Measurements from ENCODE around the gene MYO1D. TPM values are rescaled to one million over a fixed set of nuclear protein-coding genes. Genes with fewer than 3 reads are reported as not detected.

MYO1D gene
- total and polyA plus RNA-seq, 2 of the 13 experiments (the other 11 are each of a cell fraction or from before 2014, with no cell fraction given): 13.2 to 17.3 TPM

DNA sequence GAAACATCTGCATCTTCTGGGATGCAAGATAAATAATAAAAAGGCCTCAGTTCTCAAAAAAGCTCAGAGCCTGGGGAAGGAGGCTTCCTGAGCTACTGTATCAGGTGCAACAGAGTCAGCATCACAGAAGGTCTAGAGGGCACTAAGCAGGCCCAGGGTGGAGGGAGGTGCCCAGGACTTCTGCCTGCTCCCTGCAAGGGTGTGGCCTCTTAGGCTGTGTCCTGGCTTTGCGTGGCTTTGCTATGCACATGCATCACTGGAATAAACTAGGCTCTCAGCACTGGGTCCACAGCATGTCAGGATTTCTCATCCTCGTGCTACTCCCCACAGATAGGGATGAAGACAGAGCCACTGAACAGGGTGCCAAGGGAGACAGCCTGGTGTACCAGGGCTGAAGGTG, 364.6 kb downstream of the MYO1D start:
- CTCF ChIA-PET (ENCODE audit: low intra/inter-chr PET ratio, low total read pairs): no interaction called here
- WGBS (ENCODE audit: low lambda C conversion rate): 100% methylated on average over 2 of the region's 2 CpGs
- no peak for ATAC-seq

DNA sequence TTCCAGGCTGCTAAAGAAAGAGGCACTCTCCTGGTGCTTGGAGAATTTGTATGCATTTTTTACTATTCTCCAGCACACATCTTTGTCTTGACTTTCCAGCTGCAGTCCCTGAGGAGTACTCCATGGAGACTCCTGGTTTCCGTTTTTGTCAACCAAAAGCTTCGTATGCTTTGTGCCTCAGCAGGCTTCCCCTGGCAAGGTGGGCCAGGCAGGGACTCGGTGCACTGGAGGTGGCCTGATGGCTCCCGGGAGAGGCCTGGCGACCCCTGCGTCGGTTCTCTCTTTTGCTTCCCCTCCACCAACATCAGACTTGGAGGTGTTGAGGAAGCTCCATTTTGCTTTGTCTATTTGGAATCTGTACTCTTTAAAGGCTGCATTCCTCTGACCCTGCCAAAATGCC, 366.5 kb downstream of the MYO1D start:
- intact Hi-C loops (cut with micrococcal nuclease; ENCODE audit: unreplicated experiment) (no loop called here), in situ Hi-C loops (cut with HindIII; ENCODE audit: extremely low pct_ligation_motif_present, low pct_unique_long_range_greater_than_20kb) (no loop called here)
- Histone ChIP-seq H3K79me2 (ENCODE audit: insufficient read depth, low read length) (no peaks in the 10 kb centered on the region), H3K4me1 (ENCODE audit: insufficient read depth, low read length) (peaks cover 11% of the 10 kb centered on the region), H2AFZ (ENCODE audit: low read length) (no peak overlapping the region), H3K9me3 (ENCODE audit: low read length) (no peaks in the 10 kb centered on the region), H3K36me3 (replicated peaks in 1 of 2; ENCODE audit: control insufficient read depth in 1 of 2, insufficient read depth in 2 of 2, low read length in 2 of 2) (no peaks in the 10 kb centered on the region), H4K20me1 (ENCODE audit: insufficient read depth, low read length) (no peaks in the 10 kb centered on the region), H3K9ac (ENCODE audit: insufficient read depth, low read depth, low read length) (no peak overlapping the region), H3K27ac (ENCODE audit: extremely low read length, insufficient read depth, low read length) (no peak overlapping the region), H3K27me3 (ENCODE audit: control insufficient read depth in 1 of 2, insufficient read depth in 2 of 2, low read length in 2 of 2) (no peaks in the 10 kb centered on the region), H3K4me2 (ENCODE audit: low read depth, low read length) (no peak overlapping the region), H3K4me3 (replicated peaks in 1 of 3; ENCODE audit: insufficient read depth in 1 of 3, low read depth in 2 of 3, low read length in 3 of 3) (no peak overlapping the region)
- no peak for FAIRE-seq
- no peak for DNase-seq (ENCODE audit: low spot score)
- ChIA-PET POLR2A (no interaction called here), CTCF (ENCODE audit: low intra/inter-chr PET ratio, low total read pairs) (no interaction called here)
- no TSS peak for BruUV-seq (replicated peaks)
- no peak for ATAC-seq
- WGBS (ENCODE audit: low lambda C conversion rate): 65% methylated on average over 7 of the region's 7 CpGs
- TF ChIP-seq, protein P1, sequence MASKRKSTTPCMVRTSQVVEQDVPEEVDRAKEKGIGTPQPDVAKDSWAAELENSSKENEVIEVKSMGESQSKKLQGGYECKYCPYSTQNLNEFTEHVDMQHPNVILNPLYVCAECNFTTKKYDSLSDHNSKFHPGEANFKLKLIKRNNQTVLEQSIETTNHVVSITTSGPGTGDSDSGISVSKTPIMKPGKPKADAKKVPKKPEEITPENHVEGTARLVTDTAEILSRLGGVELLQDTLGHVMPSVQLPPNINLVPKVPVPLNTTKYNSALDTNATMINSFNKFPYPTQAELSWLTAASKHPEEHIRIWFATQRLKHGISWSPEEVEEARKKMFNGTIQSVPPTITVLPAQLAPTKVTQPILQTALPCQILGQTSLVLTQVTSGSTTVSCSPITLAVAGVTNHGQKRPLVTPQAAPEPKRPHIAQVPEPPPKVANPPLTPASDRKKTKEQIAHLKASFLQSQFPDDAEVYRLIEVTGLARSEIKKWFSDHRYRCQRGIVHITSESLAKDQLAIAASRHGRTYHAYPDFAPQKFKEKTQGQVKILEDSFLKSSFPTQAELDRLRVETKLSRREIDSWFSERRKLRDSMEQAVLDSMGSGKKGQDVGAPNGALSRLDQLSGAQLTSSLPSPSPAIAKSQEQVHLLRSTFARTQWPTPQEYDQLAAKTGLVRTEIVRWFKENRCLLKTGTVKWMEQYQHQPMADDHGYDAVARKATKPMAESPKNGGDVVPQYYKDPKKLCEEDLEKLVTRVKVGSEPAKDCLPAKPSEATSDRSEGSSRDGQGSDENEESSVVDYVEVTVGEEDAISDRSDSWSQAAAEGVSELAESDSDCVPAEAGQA (IDR thresholded peaks at IDR 0.05; ENCODE audit: low read depth): no peak
- TF ChIP-seq, protein P1 (CRISPR knock-in tag; IDR thresholded peaks at IDR 0.05; ENCODE audit: borderline replicate concordance): no peak
- TF ChIP-seq NR2F2 (IDR thresholded peaks at IDR 0.05; ENCODE audit: borderline replicate concordance, low read depth): no peak
- no peak for TF ChIP-seq ZNF781 (CRISPR knock-in tag; IDR thresholded peaks at IDR 0.05; ENCODE audit: borderline replicate concordance, not compliant biosample characterization)

More for the DNA sequence above, 364.6 kb downstream of the MYO1D start:
- Histone ChIP-seq H3K36me3 (replicated peaks in 1 of 2; ENCODE audit: control insufficient read depth in 1 of 2, insufficient read depth in 2 of 2, low read length in 2 of 2) (no peaks in the 10 kb centered on the region), H3K4me3 (replicated peaks in 1 of 3; ENCODE audit: insufficient read depth in 1 of 3, low read depth in 2 of 3, low read length in 3 of 3) (no peak overlapping the region), H2AFZ (ENCODE audit: low read length) (no peak overlapping the region), H3K27me3 (ENCODE audit: control insufficient read depth in 1 of 2, insufficient read depth in 2 of 2, low read length in 2 of 2) (no peaks in the 10 kb centered on the region; a peak in 1 of 5 replicates), H3K4me2 (ENCODE audit: low read depth, low read length) (no peak overlapping the region), H3K4me1 (ENCODE audit: insufficient read depth, low read length) (peaks cover 13% of the 10 kb centered on the region), H4K20me1 (ENCODE audit: insufficient read depth, low read length) (no peaks in the 10 kb centered on the region), H3K9ac (ENCODE audit: insufficient read depth, low read depth, low read length) (no peak overlapping the region), H3K79me2 (ENCODE audit: insufficient read depth, low read length) (no peaks in the 10 kb centered on the region), H3K9me3 (ENCODE audit: low read length) (no peaks in the 10 kb centered on the region), H3K27ac (ENCODE audit: extremely low read length, insufficient read depth, low read length) (no peak overlapping the region)
- BruUV-seq (replicated peaks): no TSS peak
- no peak for FAIRE-seq
- in situ Hi-C loops (cut with HindIII; ENCODE audit: extremely low pct_ligation_motif_present, low pct_unique_long_range_greater_than_20kb): no loop called here
- TF ChIP-seq MXD4 (CRISPR knock-in tag; IDR thresholded peaks at IDR 0.05): no peak
- no peak for TF ChIP-seq FOSL1 (CRISPR knock-in tag; IDR thresholded peaks at IDR 0.05; ENCODE audit: borderline replicate concordance)
- TF ChIP-seq ETV6 (CRISPR knock-in tag; conservative IDR thresholded peaks at IDR 0.05): no peak
- no peak for TF ChIP-seq FOXK2 (IDR thresholded peaks at IDR 0.05)
- no peak for TF ChIP-seq FOXA3 (CRISPR knock-in tag; IDR thresholded peaks at IDR 0.05)
- no peak for TF ChIP-seq ZNF431 (CRISPR knock-in tag; IDR thresholded peaks at IDR 0.05; ENCODE audit: borderline replicate concordance, low read depth)
- TF ChIP-seq, protein P2, sequence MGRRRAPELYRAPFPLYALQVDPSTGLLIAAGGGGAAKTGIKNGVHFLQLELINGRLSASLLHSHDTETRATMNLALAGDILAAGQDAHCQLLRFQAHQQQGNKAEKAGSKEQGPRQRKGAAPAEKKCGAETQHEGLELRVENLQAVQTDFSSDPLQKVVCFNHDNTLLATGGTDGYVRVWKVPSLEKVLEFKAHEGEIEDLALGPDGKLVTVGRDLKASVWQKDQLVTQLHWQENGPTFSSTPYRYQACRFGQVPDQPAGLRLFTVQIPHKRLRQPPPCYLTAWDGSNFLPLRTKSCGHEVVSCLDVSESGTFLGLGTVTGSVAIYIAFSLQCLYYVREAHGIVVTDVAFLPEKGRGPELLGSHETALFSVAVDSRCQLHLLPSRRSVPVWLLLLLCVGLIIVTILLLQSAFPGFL (CRISPR knock-in tag; IDR thresholded peaks at IDR 0.05): no peak
- TF ChIP-seq FLYWCH1 (CRISPR knock-in tag; IDR thresholded peaks at IDR 0.05): no peak
- TF ChIP-seq, protein P3, sequence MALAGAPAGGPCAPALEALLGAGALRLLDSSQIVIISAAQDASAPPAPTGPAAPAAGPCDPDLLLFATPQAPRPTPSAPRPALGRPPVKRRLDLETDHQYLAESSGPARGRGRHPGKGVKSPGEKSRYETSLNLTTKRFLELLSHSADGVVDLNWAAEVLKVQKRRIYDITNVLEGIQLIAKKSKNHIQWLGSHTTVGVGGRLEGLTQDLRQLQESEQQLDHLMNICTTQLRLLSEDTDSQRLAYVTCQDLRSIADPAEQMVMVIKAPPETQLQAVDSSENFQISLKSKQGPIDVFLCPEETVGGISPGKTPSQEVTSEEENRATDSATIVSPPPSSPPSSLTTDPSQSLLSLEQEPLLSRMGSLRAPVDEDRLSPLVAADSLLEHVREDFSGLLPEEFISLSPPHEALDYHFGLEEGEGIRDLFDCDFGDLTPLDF (CRISPR knock-in tag; IDR thresholded peaks at IDR 0.05): no peak
- intact Hi-C loops (cut with micrococcal nuclease; ENCODE audit: unreplicated experiment): no loop called here
- DNase-seq (ENCODE audit: low spot score): no peak
- POLR2A ChIA-PET: no interaction called here

Measured in HepG2 (cell line).